ENCODE data around the gene ATP6V0D1.

The ATP6V0D1 gene

GRCh38 chr16:67464565-67464964 lies 16.4 kb downstream of the ATP6V0D1 start (continued):
- TF ChIP-seq ZNF747 (tag by site-specific recombination; IDR thresholded peaks at IDR 0.05) (no peak), ZNF610 (tag by site-specific recombination; IDR thresholded peaks at IDR 0.05; ENCODE audit: borderline replicate concordance) (no peak)

DNA sequence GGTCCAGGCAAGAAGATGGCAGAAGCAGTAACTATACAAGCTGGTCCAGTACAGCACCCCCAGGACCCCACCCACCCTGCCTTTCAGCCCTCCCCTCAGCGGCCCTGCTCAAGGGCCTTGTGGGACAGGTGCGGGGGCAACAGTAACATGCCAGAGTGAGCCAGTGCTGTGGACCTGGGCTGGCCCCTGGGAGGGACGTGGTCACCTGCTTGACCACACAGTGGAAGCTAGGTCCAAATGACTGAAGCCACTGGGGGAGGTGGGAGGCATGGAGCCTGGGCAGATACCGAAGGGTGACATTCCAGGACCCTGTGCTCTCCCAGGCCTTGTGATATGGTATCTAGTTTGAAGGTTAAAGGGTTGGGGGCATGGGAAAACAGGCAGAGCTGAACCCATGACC lies 17.3 kb downstream of the ATP6V0D1 start:
- Histone ChIP-seq H3K9me3 (ENCODE audit: control insufficient read depth, insufficient read depth, low read depth, low read length) (no peaks in the 10 kb centered on the region), H3K36me3 (ENCODE audit: control insufficient read depth in 2 of 2, insufficient read depth in 1 of 2, low read length in 2 of 2) (peaks cover 0 to 25% of the 10 kb centered on the region in 2 experiments; a peak in 1 of 3 replicates), H3K4me1 (ENCODE audit: control insufficient read depth, insufficient read depth, low read length) (no peaks in the 10 kb centered on the region), H3K4me3 (ENCODE audit: low read depth, low read length) (no peak overlapping the region), H3K27ac (ENCODE audit: extremely low read depth, low read depth, low read length) (no peak overlapping the region)
- TF ChIP-seq OSR2 (tag by site-specific recombination; IDR thresholded peaks at IDR 0.05) (no peak), GLI4 (tag by site-specific recombination; IDR thresholded peaks at IDR 0.05) (no peak), YY2 (tag by site-specific recombination; IDR thresholded peaks at IDR 0.05) (no peak), ZNF366 (tag by site-specific recombination; conservative IDR thresholded peaks at IDR 0.05) (no peak)
- POLR2A ChIA-PET: interaction anchor here (1.3 kb wide), 1 partner anchor 17 kb away, joined by 3 read pairs; the partner anchor contains the start of gene ATP6V0D1
- CTCF ChIA-PET: interaction anchor here (0.5 to 8.4 kb wide), 4 partner anchors 11 to 38 kb away, joined by 3 to 99 read pairs (median 14); no protein-coding TSS in a partner anchor

DNA sequence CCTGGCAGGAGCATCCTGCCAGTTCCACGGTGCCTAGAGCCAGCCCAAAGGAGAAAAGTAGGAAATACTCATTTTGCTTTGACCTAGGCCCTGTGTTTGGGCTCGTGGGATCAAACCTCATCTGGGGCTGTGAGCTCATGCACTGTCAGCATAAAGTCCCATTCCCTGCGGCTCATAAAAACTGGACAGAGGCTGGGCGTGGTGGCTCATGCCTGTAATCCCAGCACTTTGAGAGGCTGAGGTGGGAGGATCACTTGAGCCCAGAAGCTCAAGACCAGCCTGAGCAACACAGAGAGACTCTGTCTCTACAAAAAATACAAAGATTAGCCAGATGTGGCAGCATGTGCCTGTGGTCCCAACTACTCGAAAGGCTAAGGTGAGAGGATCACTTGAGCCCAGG lies 17.9 kb downstream of the ATP6V0D1 start:
- POLR2A ChIA-PET: interaction anchor here (1.3 kb wide), 1 partner anchor 18 kb away, joined by 3 read pairs; the partner anchor contains the start of gene ATP6V0D1
- Histone ChIP-seq H3K4me1 (ENCODE audit: control insufficient read depth, insufficient read depth, low read length) (no peaks in the 10 kb centered on the region), H3K36me3 (ENCODE audit: control insufficient read depth in 2 of 2, insufficient read depth in 1 of 2, low read length in 2 of 2) (peaks cover 0 to 25% of the 10 kb centered on the region in 2 experiments; a peak in 1 of 3 replicates), H3K27ac (ENCODE audit: extremely low read depth, low read depth, low read length) (no peak overlapping the region), H3K9me3 (ENCODE audit: control insufficient read depth, insufficient read depth, low read depth, low read length) (no peaks in the 10 kb centered on the region), H3K4me3 (ENCODE audit: low read depth, low read length) (no peak overlapping the region)
- CTCF ChIA-PET: interaction anchor here (0.6 to 8.4 kb wide), 6 partner anchors 12 to 265 kb away, joined by 3 to 99 read pairs (median 4); no protein-coding TSS in a partner anchor
- TF ChIP-seq KLF1 (tag by site-specific recombination; IDR thresholded peaks at IDR 0.05): peak; percentile 86
- TF ChIP-seq ZNF341 (tag by site-specific recombination; IDR thresholded peaks at IDR 0.05; ENCODE audit: low read depth): 0 out of 2 replicates have a peak, but pooled peaks have one; percentile 13
- TF ChIP-seq ZNF423 (tag by site-specific recombination; IDR thresholded peaks at IDR 0.05): no peak
- no peak for TF ChIP-seq ZNF324 (tag by site-specific recombination; IDR thresholded peaks at IDR 0.05)
- TF ChIP-seq GLI2 (tag by site-specific recombination; IDR thresholded peaks at IDR 0.05; ENCODE audit: borderline replicate concordance, low read depth): no peak
- no peak for TF ChIP-seq PRDM6 (tag by site-specific recombination; IDR thresholded peaks at IDR 0.05)
- no peak for TF ChIP-seq ZNF146 (tag by site-specific recombination; IDR thresholded peaks at IDR 0.05)
- no peak for TF ChIP-seq ZNF48 (tag by site-specific recombination; IDR thresholded peaks at IDR 0.05)
- peak; percentile 43; the same call in 1 of the 2 replicates for TF ChIP-seq KLF9 (tag by site-specific recombination; IDR thresholded peaks at IDR 0.05; ENCODE audit: low read depth)
- no peak for TF ChIP-seq KLF8 (tag by site-specific recombination; IDR thresholded peaks at IDR 0.05)
- TF ChIP-seq ZNF623 (tag by site-specific recombination; IDR thresholded peaks at IDR 0.05): no peak
- no peak for TF ChIP-seq IKZF3 (tag by site-specific recombination; IDR thresholded peaks at IDR 0.05)

DNA sequence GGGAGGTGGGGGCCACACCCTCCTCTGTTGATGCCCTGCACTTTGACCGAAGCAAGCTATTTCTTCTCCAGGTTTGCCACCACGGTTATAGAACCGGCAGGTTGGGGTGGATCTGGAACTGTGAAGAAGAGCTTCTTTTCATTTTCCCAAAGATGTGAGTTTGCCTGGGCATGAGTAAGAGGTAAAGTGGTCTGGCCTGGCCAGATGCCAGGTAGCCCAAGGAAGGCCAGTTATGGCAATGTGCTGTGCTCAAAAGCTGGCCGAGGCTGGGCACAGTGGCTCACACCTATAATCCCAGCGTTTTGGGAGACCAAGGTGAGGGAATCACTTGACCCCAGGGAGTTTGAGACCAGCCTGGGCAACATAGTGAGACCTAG lies 18.7 kb downstream of the ATP6V0D1 start:
- POLR2A ChIA-PET: no interaction called here
- no peak overlapping the region for H3K4me3 ChIP-seq (ENCODE audit: low read depth, low read length)
- no peaks in the 10 kb centered on the region for H3K4me1 ChIP-seq (ENCODE audit: control insufficient read depth, insufficient read depth, low read length)
- no peaks in the 10 kb centered on the region for H3K9me3 ChIP-seq (ENCODE audit: control insufficient read depth, insufficient read depth, low read depth, low read length)
- peaks cover 0 to 25% of the 10 kb centered on the region in 2 experiments; a peak in 1 of 3 replicates for H3K36me3 ChIP-seq (ENCODE audit: control insufficient read depth in 2 of 2, insufficient read depth in 1 of 2, low read length in 2 of 2)
- no peak overlapping the region for H3K27ac ChIP-seq (ENCODE audit: extremely low read depth, low read depth, low read length)
- CTCF ChIA-PET: interaction anchor here (0.6 to 8.4 kb wide), 6 partner anchors 12 to 508 kb away, joined by 3 to 99 read pairs (median 3); no protein-coding TSS in a partner anchor
- TF ChIP-seq SP3 (tag by site-specific recombination; IDR thresholded peaks at IDR 0.05): no peak
- TF ChIP-seq ZNF112 (tag by site-specific recombination; IDR thresholded peaks at IDR 0.05): no peak
- TF ChIP-seq ZNF350 (tag by site-specific recombination; IDR thresholded peaks at IDR 0.05): no peak
- no peak for TF ChIP-seq ZNF704 (tag by site-specific recombination; IDR thresholded peaks at IDR 0.05)
- TF ChIP-seq OVOL3 (tag by site-specific recombination; IDR thresholded peaks at IDR 0.05): no peak
- TF ChIP-seq, protein P1, sequence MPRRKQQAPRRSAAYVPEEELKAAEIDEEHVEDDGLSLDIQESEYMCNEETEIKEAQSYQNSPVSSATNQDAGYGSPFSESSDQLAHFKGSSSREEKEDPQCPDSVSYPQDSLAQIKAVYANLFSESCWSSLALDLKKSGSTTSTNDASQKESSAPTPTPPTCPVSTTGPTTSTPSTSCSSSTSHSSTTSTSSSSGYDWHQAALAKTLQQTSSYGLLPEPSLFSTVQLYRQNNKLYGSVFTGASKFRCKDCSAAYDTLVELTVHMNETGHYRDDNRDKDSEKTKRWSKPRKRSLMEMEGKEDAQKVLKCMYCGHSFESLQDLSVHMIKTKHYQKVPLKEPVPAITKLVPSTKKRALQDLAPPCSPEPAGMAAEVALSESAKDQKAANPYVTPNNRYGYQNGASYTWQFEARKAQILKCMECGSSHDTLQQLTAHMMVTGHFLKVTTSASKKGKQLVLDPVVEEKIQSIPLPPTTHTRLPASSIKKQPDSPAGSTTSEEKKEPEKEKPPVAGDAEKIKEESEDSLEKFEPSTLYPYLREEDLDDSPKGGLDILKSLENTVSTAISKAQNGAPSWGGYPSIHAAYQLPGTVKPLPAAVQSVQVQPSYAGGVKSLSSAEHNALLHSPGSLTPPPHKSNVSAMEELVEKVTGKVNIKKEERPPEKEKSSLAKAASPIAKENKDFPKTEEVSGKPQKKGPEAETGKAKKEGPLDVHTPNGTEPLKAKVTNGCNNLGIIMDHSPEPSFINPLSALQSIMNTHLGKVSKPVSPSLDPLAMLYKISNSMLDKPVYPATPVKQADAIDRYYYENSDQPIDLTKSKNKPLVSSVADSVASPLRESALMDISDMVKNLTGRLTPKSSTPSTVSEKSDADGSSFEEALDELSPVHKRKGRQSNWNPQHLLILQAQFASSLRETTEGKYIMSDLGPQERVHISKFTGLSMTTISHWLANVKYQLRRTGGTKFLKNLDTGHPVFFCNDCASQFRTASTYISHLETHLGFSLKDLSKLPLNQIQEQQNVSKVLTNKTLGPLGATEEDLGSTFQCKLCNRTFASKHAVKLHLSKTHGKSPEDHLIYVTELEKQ (tag by site-specific recombination; IDR thresholded peaks at IDR 0.05; ENCODE audit: borderline replicate concordance): no peak
- TF ChIP-seq ZNF768 (tag by site-specific recombination; IDR thresholded peaks at IDR 0.05): no peak
- no peak for TF ChIP-seq ZNF175 (tag by site-specific recombination; IDR thresholded peaks at IDR 0.05)
- no peak for TF ChIP-seq IKZF3 (tag by site-specific recombination; IDR thresholded peaks at IDR 0.05)
